ENCODE measurements around the gene HOMER1.

HOMER1 gene, protein sequence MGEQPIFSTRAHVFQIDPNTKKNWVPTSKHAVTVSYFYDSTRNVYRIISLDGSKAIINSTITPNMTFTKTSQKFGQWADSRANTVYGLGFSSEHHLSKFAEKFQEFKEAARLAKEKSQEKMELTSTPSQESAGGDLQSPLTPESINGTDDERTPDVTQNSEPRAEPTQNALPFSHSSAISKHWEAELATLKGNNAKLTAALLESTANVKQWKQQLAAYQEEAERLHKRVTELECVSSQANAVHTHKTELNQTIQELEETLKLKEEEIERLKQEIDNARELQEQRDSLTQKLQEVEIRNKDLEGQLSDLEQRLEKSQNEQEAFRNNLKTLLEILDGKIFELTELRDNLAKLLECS

DNA sequence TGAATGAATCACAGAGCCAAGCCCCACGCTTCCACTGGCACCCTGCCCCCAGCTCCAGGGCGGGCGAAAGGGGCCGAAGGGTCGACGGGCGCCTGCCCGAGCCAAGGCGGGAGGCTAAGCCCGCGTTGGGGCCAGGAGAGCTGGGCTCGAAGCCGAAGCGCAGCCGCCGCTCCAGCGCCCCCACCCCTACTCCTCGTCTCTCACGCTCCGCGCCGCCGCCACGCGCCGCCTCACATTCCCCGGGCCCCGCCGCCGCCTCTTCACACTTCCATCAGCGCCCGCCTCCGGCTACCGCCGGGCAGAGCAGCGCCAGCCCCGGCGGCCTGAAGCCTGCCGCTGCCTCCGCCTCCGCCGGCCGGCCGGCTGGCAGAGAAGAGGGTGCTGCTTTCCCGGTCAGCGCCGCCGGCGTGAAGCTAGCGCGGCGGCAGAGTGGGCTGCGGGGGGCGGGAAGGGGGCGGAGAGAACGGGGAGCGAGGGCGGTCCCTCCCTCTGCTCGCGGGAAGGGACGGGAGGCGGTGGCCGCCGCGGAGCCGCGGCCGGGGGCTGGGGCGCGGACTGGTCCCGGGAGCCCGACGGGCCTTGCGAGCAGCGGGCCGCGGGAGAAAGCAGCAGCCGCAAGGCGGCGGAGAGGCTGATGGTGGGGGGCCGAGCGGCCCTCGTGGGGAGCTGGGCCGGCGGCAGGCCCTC is at the start of gene HOMER1:
Gene HOMER1 (minus strand): TSS at position 431 of the 687 bp plus-strand sequence. CDS start 1,360 bp downstream, outside the sequence.
- peak; percentile 69 for DNase-seq (ENCODE audit: low spot score)

DNA sequence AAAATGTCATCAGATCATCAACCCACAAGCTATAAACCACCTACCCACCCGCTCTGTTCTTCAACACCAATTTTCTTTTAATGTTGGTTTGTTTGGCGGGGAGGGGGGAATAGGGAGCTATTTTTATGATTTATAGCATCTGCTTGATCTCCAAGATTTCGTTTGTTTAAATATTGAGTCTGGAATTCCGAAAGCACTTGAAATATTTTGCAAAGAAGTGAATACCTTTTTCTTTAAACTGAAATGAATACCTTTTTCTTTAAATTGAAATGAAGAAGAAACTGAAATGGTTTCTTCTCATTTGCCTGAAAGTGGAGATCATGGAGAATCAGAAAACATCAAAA is 49.3 kb upstream of the HOMER1 start:
- no peak for DNase-seq (ENCODE audit: low spot score)

DNA sequence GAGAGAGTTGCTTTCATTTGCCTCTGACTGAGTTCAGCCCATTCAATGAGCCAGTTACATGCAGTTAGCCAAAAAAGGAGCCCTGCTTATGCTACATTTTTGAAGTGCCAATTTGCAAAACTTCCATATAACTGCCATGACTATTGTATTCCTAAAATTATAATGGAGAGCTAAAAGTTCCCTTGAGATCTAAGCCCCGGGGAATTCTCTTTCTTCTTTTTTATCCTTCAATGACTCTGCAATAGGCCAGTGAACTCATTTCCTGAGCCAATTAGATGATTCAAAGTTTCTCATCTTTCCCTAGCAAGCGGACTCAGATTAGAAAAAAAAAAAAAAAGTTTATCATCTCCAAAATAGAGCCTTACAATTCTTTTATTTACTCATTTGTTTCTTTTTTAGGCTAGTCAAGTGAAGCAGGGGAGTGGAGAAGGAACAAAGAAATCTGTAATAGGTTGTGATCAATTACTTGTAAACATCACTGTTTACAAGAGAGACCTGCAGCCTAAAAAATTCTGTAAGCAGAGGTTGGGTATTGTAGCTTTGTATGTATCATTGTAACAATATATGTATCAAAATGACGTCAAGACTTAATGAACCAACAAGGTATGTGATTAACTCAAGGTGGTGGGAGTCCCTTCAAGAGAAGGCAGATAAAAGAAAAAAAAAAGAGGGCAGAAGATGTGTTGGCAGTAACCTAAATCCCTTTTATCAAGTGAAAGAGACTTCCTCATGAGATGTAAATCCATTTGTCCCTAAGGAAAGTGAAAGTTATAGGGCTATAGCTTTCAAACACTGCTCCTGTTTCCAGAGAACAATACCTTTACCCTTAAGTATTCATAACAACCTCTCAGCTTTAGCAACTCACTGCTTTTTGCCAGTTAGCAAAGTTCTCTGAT is 48.7 kb upstream of the HOMER1 start:
- DNase-seq (ENCODE audit: low spot score): no peak

DNA sequence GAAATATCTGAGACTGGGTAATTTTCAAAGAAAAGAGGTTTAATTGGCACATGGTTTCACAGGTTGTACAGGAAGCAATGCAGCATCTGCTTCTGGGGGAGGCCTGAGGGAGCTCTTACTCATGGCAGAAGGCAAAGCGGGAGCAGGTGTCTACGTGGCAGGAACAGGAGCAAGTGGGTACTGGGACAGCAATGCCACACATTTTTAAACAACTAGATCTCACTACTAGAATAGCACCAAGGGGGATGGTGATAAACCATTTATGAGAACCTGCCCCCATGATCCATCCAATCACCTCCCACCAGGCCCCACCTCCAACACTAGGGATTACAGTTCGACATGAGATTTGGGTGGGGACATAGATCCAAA is 47.6 kb upstream of the HOMER1 start:
- DNase-seq (ENCODE audit: low spot score): no peak

DNA sequence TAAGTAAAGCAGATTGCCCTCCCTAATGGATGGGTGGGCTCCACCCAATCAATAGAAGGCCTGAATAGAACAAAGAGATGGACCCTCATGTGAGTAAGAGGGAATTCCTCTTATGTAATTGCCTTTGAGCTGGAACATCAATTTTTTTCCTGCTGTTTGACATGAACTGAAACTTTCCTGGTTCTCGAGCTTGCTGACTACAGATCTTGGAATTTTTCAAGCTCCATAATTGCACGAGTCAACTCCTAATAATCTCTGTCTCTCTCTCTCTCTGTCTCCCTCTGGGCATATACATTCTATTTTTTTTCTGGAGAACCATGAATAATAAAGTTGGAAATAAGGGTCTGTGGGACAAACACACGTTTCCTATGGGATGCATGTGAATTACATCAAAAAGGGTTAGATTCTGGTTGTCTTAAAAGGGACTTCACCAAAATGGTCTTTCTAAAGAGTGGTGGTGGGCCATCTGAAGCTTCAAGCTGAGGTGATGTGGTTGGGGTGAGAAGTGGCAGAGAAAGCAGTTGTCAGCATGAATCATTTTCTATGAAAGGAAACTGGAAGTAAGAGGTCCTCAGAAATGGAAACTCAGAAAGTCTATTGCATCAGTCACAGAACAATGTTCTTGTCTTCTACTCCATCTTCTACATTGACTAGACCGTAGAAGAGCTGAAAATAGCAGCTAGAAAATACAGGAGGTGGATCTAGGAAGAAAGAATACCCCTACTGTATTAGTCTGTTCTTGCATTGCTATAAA is 47.0 kb upstream of the HOMER1 start:
- peak; percentile 30 for DNase-seq (ENCODE audit: low spot score)

DNA sequence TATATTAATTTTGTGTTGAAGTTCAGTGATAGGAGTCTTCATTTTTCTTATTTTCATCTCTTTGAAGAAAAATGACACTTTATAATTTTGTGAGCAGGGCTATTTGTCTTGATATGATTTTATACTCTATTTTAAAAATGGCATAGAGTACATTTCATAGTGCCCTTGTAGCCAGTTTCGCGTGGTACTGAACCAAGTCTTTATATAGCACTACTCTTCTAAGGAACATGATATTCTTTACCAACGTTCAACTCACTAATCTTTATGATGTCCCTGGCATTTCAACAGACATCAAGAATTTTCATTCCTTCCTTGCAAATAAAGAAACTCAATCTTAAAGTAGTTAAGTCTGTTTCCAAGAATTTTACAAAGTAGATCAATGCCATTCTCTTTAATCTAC is 41.5 kb upstream of the HOMER1 start:
- DNase-seq (ENCODE audit: low spot score): no peak

DNA sequence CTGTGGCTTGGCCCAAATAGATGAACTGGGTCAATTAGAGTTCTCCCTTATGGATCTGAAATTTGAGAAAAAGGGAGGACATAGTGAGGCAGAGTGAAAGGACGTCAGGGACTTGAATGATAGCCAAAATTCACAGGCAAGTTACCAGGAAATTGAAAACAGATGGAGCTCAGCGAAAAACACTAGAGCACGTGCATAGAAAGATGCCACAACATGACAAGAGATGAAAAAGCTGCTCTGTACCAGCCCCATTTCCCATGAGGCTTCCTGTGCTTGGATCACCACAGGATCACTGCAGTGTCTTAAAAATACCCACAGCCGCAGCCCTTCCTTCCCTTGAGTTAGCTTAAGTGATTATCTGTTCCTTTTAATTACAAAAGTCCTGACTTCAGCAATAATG is 39.0 kb upstream of the HOMER1 start:
- no peak for DNase-seq (ENCODE audit: low spot score)

DNA sequence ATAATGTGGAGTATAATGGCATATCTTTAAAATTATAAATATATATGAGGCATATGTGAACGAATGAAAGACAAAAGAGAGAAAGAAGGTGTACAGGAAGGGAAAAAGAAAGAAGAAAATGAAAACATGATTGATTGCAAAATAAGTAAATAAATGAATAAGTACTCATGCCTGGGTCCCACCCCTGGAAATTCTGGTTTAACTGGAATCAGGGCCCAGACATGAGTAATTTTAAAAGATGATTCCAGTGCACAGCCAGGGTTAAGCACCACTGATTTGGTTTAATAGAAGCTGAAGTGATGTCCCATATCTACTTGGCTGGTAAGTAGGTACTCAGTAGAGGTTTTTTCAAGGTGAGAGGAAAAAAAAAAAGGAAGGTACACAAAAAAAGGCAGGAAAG is 34.0 kb upstream of the HOMER1 start:
- DNase-seq (ENCODE audit: low spot score): no peak

DNA sequence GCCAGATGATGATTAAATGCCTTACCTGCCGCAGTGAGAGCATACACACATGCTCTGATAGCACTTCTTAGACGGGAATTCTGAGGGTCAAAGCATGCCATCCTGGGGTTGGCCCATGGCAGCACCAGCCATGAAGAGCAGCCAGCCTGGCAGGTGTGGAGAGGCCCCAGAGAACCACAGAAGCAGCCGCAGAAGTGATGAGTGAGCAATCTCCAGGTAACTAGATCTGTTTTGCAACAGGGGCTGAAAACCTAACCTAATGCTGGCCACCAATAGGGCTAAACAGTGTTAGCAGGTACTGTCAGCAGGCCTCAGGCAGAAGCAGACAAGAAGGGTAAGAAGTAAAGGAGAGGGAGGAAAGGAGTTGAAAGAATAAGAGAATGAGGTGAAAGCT is 33.5 kb upstream of the HOMER1 start:
- no peak for DNase-seq (ENCODE audit: low spot score)

DNA sequence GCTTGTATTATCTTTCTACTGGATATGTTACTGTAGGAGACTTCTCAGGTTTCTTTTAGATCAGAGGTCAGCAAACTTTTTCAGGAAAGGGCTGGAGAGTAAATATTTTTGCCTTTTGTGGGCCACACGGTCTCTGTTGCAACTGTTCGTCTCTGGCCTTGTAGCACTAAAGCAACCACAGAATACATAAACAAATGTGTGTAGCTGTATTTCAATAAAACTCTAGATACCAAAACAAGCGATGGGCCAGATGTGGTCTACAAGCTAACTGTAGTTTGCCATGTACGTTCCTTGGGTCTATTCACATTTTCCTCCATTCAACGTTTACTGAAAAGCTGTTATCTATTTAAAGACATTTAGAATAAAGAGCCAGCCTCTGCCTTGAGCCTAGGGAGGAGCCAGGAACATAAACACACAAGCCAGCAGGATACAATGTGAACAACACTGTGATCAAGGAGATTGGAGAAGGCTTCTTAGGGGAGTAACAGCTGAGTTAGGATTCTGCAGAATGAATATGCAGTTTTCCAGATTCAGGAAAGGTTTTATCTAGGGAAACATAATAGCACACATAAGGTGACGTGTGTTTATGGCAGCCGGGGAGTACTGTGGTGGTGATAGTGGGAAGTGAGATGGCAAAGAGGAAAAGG is 33.0 kb upstream of the HOMER1 start:
- no peak for DNase-seq (ENCODE audit: low spot score)

DNA sequence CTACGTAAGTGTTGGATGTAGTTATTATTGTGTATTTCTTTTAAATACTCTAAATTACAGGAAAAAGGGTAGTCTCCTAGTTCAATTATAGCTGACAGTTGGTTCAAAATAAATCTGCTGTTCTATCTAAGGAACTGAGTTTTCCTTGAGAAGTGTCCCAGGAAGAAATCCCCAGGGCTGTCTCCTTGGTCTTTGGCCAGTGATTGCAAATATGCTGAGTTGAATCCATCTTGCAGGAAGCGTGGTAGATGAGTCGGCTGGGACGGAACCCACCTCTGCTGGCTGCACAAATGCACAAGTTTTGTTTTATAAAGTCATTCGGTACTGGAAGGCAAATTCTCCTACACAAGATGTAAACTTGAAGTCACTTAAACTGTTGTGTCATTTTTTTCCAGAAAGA is 30.2 kb upstream of the HOMER1 start:
- no peak for DNase-seq (ENCODE audit: low spot score)

DNA sequence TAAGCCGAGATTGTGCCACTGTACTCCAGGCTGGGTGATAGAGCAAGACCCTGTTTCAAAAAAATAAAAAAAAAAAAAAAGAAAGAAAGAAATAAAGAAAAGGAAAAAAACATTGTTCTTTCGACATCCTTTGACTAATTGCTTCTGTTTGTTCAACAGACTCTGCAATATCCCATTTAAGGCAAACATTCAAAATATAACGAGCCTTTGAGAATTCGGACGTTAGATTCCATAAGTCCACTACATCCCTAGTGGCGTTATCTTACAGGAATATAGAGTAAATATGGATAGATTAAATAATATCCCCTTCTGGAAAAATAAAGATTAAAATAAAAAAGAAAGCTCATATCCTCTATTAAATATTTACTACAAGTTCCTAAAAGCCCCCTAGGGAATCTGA is 27.0 kb upstream of the HOMER1 start:
- DNase-seq (ENCODE audit: low spot score): no peak

DNA sequence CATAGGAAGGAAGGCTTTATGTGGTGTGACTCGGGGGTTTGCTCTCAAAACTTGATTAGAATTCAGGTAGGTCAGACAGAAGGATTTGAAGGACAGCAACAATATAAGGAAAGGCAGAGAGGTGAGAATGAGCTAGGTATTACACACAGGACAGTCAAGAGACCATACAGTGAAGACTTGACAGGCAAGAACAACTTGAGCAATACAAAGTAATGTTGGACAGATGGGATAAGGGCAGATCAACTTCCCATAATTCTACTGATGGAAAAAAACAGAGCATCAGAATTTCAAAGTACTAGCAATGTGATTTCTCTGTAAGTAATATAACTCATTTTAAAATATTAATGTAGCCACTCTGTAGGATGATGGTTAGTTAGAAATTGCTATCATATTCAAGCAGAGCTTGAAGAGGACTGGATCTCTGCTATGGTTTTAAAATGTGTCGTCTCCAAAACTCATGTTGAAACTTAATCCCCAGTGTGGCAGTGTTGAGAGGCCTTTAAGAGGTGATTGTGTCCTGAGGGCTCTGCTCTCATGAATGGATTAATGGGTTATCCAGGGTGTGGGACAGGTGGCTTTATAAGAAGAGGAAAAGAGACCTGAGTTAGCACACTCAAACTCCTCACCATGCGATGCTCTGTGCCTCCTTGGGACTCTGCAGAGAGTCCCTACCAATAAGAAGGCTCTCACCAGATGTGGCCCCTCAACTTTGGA is 22.4 kb upstream of the HOMER1 start:
- DNase-seq (ENCODE audit: low spot score): no peak

DNA sequence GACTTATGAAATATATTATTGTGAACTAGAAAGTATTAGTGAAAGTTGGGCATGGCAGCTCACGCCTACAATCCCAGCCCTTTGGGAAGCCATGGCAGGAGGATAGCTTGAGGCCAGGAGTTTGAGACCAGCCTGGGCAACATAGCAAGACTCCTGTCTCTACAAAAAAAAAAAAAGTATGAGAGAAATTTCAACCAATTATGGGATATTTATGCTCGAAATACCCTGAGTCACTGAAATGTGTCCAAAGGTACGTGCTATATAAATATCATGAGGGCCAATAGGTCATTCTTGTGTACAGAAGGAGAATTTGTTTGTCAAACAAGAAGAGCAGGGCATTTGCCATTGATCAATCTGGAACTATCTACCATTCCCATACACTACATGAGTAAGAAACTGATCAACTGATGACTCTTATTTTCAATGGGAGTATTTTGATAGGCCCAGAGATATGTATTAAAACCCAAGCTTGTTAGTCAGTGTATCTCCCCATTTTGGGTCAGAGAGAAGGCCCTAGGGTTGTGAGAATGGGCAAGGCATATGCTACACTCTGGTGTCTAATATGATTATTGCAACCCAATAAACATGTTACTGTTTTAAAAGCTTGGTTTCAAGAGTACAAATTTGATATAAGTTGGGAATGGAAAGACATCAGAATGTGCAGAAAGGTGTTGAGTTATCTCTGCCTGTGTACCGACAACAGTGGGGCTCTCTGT is 21.7 kb upstream of the HOMER1 start:
- DNase-seq (ENCODE audit: low spot score): no peak

DNA sequence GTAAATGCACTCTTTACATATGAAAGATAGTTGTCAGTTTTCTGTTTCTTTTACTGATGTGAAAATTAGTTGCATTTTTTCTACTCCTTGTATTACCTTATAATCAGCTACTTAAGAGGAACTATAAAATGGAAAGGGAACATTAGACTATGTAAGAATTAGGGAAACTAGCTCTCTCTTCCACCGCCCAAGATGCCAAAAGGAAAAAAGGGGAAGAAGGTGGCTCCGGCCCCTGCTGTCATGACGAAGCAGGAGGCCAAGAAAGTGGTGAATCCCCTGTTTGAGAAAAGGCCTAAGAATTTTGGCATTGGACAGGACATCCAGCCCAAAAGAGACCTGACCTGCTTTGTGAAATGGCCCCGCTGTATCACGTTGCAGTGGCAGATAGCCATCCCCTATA is 15.2 kb upstream of the HOMER1 start:
- no peak for DNase-seq (ENCODE audit: low spot score)

DNA sequence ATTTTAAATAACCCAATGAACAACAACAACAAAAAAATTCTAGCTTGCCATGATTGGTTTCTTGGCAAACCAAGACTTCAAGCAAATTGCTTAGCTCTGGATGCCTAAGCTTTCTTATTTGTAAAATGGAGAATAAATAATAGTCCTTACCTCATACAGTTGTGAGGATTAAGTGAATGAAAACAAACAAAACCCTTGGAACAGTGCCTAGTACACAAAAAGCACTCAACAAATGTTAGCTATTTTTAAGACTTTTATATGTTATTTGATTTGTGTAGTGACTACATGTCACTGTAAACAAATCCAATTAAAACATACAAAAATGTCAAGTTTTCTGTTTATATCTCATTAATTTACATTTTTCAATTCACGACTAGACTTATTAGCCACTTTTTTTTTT is 13.5 kb upstream of the HOMER1 start:
- DNase-seq (ENCODE audit: low spot score): no peak

DNA sequence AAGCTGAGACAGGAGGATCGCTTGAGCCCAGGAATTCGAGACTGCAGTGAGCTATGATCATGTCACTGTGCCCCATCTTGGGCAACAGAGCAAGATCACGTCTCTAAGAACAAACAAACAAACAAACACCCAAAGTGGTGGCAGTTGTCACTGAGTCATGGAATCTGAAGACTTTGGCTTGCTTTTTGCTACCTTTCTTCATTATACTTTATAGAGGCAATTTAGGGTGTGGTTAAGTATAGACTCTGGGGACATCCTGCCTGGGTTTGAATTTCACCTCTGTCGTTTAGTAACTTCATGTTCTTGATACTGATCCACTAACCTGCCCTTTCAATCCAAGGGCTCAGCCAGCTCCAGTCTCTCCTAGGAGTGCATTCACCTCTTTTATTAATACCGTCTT is 13.0 kb upstream of the HOMER1 start:
- DNase-seq (ENCODE audit: low spot score): no peak

DNA sequence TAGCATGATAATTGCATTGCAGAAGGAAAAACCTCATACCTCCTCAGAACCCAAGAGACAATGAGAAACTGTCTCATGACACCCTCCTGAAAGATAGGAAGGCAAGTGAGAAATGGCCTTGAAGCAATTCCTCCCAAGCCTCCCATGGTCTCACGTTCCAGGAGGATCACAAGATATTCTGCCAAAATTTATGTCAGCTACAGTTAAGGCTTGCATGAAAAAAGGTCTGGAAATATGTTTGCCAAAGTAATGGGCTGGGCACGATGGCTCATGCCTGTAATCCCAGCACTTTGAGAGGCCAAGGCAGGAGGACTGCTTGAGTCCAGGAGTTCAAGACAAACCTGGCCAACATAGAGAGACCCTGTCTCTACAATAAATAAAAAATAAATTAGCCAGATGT is 12.6 kb upstream of the HOMER1 start:
- no peak for DNase-seq (ENCODE audit: low spot score)

DNA sequence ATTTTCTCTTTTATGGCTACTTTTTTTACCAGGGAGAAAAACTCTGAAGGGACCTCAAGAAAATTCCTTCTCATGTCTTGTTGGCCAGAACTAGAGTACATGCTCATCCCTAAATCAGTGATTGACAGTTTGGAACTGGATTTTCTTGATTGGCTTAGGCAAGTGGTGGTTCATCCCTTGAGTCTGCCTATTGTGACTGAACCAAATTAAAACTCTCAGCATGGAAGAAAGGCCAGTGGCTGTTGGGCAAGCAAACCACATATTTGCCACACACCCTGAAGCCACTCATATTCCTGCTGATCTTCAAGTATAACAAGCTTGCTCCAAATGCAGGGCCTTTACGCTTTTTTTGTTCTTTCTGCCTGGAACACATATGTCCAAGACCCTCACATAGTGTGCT is 7.2 kb upstream of the HOMER1 start:
- no peak for DNase-seq (ENCODE audit: low spot score)

DNA sequence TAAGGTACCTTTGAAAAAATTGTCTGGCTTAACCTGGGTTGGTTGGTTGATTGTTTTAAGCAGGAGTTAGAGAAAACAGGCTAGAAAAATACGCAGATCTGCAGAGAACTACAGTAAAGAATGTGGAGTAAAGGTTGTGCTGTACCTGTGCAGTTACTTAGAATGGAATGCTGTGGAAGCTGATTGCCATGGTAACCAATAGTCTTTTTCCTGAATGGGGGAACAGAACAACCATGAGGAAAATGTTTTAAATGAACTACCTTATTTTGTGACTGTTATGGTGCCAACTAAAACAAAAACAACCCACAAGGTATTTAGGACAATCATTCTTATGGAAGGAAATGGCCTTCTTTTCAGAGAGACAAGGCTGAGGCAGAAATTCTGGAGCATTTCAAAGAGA is 4.8 kb upstream of the HOMER1 start:
- no peak for DNase-seq (ENCODE audit: low spot score)

Data from NAMALWA (cell line).